Dermis blood vessel endothelial cell (primary cell): ENCODE measurements around the gene SDK2. TPM values are rescaled to one million over a fixed set of nuclear protein-coding genes. Genes with fewer than 3 reads are reported as not detected.
"Not testable (repeated sequence)": the region's sequence is repeated elsewhere in the genome, so short reads cannot be mapped to it uniquely, and the experiment has no call there.

ENCODE experiments used
- DNase-seq: peaks from one replicate; pipeline ENCODE4 v3.0.0; 2010
- total RNA-seq: library from RNA; depleted of rRNA; stranded (reverse); fragments of >200 nt; gene quantifications from 2 replicates; pipeline ENCODE4 v1.2.3, GENCODE V29; 2014

The SDK2 gene
- total RNA-seq, 1 donor from 2014 or later, result not detected

- peak; percentile 95 for DNase-seq
These were observed 332.2 kb downstream of the SDK2 start, which contains the start of gene CDC42EP4 for GRCh38 chr17:73311781-73312641. TSS of gene CDC42EP4 (minus strand) at chr17:73312001. CDS start at chr17:73286500, 25,501 bp downstream.

GRCh38 chr17:73311428-73311780, 332.8 kb downstream of the SDK2 start:
- no peak for DNase-seq

DNA sequence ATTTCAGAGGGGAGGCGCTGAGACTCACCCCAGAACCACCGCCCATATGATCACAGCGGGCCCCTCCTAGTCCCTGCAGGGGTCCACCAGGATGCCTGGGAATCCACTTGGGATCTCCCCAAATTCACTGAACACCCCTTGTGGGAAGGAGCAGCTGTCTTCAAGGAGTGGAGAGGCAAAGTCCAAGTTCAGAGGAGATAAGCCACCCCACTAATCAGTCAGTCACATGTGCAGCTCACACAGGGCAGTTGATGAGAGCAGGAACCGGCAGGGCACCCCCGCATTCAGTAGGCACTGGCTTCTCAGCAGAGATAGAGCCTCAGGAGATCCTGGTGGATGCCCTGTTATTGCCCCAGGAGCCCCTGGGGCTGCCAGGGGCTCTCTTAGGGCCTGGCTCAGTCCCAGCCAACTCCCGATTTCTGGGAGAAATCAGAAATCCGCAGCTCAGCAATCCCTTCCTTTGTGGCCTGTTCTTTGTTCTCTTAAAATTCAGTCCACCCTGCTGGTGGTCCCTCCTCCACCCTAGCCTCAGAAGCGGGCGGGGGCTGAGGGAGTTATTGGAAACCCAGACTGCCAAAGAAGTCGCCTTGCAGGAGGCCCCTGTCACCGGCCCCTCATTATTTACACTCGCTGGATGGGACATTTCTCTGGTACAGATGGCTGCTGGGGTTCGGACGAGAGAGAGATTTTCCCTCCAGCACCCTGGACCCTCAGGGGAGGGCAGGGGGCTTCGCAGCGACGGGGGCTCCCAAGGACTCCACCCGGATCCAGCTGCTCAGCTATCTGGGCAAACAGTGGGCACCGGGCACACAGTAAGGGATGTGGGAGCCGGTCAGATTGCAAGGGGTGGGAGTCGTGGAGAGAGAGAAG, 334.3 kb downstream of the SDK2 start:
- peak; percentile 26 for DNase-seq

GRCh38 chr17:73308959-73309358, 335.3 kb downstream of the SDK2 start:
- DNase-seq, result not testable (repeated sequence)

- DNase-seq, result peak; percentile 76
These were observed 336.0 kb downstream of the SDK2 start for GRCh38 chr17:73308017-73308823.

DNA sequence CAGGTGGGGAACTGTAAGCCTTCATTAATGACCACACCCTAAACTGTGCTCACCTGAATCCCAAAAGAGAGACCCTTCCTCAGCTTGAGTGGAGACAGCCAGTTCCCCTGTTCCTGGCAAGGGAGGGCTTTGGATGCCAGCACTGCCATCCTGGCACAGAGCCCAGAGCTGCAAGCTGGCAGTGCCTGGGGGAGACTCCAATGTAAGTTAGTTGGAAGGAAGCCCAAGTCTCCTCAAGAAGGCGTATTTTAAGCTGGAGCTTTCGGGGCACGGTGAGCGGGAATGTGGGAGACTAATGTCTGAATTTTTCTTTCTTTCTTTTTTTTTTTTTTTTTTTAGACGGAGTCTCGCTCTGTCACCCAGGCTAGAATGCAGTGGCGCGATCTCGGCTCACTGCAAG, 337.1 kb downstream of the SDK2 start:
- no peak for DNase-seq

- no peak for DNase-seq
These were observed 338.1 kb downstream of the SDK2 start for GRCh38 chr17:73305845-73306836.

DNA sequence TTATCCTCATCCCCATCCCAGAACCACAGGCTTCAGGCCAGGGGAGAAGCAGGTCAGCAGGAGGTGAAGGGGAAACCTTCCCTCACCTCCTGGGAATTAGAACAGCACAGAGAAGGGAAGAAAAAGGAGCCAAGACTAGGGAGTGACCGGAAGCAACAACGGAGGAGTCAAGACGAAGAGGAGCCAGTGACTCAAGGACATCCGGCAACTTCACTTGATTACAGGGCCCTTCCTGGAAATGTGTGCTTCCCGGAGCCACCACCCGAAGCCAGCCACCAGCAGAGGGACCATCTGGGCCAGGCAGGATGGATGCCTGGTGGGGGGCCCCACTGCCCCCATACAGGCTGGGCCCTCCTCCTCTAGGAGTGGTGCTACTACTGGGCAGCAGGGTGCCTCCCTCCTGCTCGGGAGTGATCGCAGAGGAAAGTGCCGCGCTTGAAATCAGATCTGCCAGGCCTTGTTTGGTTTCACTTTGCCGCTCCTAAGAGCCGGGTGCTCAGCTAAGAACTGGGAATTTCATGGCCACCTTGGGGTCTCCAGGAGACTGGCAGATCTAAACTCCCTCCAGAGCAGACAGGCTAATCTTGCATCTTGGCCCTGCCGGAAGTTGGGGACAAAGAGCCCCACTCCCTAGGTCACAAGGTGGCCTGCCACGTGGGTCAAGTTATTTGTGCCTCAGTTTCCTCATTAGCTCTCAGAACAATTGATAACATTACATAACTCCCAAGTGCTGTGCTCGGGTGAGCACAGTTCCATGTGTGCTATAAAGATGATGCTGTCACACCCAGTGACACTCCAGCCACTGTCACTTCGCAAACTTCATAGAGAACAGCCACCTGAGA, 339.1 kb downstream of the SDK2 start:
- DNase-seq, result peak; percentile 82

- no peak for DNase-seq
These were observed 339.8 kb downstream of the SDK2 start for GRCh38 chr17:73304438-73304837.

GRCh38 chr17:73302189-73302588, 342.1 kb downstream of the SDK2 start:
- no peak for DNase-seq

- DNase-seq, result no peak
These were observed 342.9 kb downstream of the SDK2 start for GRCh38 chr17:73301369-73301768.

DNA sequence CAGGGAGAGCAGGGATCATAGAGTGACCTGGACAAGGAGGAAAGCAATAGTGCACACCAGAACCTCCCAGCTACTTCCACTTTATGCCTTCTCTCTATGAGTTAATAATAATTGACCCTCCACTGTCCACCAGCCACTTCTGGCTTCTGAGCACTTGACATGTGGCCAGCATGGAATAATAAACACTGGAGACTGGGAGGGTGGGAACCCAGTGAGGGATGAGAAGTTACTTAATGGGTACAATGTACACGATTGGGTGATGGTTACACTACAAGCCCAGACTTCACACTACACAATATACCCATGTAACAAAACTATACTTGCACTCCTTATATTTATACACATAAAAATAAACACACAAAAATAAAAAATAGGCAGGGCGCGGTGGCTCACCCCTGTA, 343.9 kb downstream of the SDK2 start:
- DNase-seq, result no peak

- DNase-seq, result no peak
These were observed 346.0 kb downstream of the SDK2 start for GRCh38 chr17:73297934-73298861.

GRCh38 chr17:73293480-73293911, 350.7 kb downstream of the SDK2 start:
- no peak for DNase-seq

DNA sequence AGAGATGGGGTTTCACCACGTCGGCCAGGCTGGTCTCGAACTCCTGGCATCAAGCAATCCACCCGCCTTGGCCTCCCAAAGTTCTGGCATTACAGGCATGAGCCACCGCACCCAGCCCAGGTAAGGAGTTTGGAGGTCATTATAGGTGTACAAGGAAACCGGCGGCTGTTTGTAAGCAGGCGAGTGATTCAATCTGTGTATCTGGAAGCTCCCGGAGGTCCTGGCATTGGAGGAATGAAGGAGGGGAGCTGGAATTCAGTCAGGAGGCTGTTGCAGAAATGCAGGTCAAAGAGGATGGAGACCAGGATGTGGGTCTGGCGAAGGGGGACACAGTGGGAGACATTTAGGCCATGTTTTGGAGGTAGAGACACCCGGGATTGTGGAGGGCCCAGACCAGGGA, 351.2 kb downstream of the SDK2 start:
- no peak for DNase-seq

GRCh38 chr17:73292031-73292531, 352.2 kb downstream of the SDK2 start:
- peak; percentile 73 for DNase-seq

- peak; percentile 39 for DNase-seq
These were observed 352.9 kb downstream of the SDK2 start for GRCh38 chr17:73291260-73291801.

GRCh38 chr17:73290399-73291259, 353.6 kb downstream of the SDK2 start:
- DNase-seq, result no peak
